ENCODE results near the gene DEGS1.

The DEGS1 gene

DNA sequence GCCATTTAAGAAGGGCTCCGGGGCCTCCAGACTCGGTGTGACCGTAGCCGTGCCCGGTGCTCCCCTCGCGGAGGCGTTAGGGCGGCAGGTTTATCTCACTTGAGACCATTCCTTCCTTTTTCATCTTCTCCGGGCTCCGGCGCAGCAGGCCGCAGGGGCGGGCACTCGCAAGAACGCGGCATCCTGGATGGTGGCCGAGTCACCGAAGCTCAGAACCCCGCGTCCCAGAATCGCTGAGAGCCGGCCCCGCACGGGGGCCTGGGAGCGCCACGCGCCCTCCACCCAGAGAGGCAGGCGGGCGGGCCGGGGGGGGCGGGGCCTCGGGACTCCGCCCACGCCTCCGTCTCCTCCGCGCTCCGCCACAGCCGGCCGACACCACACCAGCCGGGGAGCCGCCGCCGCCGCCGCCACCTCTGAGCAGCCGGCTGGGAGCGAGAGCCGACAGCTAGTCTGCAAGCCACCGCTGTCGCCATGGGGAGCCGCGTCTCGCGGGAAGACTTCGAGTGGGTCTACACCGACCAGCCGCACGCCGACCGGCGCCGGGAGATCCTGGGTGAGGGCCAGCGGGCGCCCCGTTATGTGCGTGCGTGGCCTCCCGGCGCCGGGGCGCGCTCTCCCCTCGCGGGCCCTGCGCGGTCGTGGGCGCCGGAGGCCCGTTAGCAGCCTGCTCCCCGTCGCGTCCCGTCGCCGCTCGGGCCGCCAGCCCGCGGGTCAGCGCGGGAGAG, at the start of gene DEGS1:
DEGS1 (plus strand) TSS at position 375 of the 725 bp plus-strand sequence; CDS start at position 472, 97 bp downstream.
- DNase-seq, result peak; percentile 86

- no peak for DNase-seq
Measured at GRCh38 chr1:224133741-224134299, 49.2 kb upstream of the DEGS1 start.

GRCh38 chr1:224137518-224137917, 45.5 kb upstream of the DEGS1 start:
- no peak for DNase-seq

DNA sequence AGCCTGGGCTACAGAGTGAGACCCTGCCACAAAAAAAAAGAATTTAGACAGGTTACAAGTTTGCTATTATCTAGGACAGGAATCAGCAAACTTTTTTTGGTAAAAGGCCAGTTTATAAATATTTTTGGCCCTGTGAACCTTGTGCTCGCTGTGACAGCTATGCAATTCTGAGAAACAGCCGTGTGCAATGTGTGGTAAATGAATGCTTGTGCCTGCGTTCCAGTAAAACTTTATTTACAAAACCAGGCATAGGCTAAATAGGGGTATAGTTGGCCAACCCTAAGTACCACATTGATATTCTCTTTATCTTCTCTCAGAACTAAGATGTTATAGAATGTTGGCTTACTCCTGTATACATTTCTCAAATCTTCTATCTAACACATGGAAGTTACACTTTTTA, 44.8 kb upstream of the DEGS1 start:
- no peak for DNase-seq

GRCh38 chr1:224141693-224142092, 41.3 kb upstream of the DEGS1 start:
- no peak for DNase-seq

GRCh38 chr1:224149709-224150108, 33.3 kb upstream of the DEGS1 start:
- DNase-seq, result no peak

GRCh38 chr1:224151117-224151516, 31.9 kb upstream of the DEGS1 start:
- DNase-seq, result no peak

DNA sequence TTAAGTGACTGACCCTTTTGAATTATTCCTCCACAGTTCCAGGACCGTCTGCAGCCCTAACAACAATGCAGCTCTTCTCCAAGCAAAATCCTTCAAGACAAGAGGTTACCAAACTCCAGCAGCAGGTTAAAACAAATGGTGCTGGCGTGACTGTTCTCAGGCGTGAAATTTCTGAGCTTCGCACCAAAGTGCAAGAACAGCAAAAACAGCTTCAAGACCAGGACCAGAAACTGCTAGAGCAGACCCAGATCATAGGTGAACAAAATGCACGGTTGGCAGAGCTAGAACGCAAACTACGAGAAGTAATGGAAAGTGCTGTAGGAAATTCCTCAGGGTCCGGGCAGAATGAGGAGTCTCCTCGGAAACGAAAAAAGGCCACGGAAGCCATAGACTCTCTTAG, 25.7 kb upstream of the DEGS1 start:
- DNase-seq, result no peak

DNA sequence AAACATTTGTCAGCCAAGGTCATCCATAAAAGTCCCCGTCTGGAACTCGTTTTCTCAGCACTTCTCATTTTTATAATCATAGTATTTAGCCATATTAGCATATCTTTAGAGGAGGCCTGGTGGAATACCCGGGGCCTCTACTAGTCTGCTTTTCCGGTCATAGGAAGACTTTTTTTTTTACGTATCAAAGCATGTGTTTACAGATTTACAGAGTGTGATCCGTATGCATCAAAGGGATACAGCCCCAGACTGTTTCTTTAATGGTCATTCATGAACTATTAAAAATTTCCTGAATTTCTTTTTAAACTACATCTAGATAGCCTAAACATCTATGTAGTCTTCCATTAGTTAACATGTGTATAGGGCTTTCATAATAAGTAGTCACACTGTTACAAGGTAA, 23.5 kb upstream of the DEGS1 start:
- no peak for DNase-seq

GRCh38 chr1:224160171-224160682, 22.8 kb upstream of the DEGS1 start:
- no peak for DNase-seq

DNA sequence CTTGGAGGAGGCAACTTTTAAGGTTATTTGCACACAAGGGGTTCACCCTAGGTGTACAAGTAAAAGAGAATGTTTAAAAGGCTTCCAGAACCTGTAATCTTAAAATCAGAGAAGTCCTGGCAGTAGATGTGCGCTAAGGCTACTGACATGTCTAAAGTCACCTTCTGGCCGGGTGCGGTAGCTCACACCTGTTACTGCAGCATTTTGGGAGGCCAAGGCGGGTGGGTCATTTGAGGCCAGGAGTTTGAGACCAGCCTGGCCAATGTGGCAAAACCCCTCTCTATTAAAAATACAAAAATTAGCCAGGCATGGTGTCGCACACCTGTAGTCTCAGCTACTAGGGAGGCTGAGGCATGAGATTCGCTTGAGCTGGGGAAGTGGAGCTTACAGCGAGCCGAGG, 20.3 kb upstream of the DEGS1 start:
- DNase-seq, result no peak

GRCh38 chr1:224163311-224163710, 19.7 kb upstream of the DEGS1 start:
- no peak for DNase-seq

GRCh38 chr1:224168859-224169380, 14.1 kb upstream of the DEGS1 start:
- DNase-seq, result no peak

- DNase-seq, result no peak
Measured at GRCh38 chr1:224169718-224170270, 13.2 kb upstream of the DEGS1 start.

DNA sequence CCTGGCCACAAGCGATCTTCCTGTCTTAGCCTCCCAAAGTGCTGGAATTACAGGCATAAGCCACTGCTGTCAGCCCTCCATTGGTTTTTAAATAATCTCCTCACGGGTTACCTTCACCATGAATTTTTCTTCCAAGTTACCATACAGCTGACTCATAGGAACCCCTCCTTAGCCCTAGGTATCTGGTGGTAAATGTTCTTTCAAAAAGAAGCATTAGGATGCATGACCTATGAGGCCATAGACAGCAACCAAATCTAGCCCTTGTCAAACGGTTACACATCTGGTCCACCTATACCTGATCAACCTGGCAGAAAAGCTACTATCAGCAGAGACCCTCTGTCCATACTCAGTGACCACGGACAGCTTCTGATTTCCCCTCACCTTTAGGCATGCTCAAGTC, 12.7 kb upstream of the DEGS1 start:
- DNase-seq, result no peak

- no peak for DNase-seq
Measured at GRCh38 chr1:224170748-224171478, 12.1 kb upstream of the DEGS1 start.

- DNase-seq, result no peak
Measured at GRCh38 chr1:224172229-224172628, 10.8 kb upstream of the DEGS1 start.

DNA sequence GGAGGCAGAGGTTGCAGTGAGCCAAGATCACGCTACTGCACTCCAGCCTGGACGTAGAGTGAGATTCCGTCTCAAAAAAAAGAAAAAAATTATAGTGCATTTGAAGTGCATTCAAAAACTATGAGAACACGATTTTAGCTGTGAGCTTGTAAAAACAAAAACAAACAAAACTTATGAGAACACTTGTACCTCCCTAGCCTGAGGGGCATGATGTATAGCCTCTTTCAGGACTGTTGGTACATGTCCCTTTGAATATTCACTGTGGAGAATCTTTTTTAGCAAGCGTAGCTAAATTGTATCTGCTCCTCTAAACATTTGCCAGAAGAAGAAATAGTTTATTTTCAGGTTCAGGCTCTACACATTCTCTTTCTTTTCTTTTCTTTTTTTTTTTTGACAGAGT, 9.5 kb upstream of the DEGS1 start:
- no peak for DNase-seq

DNA sequence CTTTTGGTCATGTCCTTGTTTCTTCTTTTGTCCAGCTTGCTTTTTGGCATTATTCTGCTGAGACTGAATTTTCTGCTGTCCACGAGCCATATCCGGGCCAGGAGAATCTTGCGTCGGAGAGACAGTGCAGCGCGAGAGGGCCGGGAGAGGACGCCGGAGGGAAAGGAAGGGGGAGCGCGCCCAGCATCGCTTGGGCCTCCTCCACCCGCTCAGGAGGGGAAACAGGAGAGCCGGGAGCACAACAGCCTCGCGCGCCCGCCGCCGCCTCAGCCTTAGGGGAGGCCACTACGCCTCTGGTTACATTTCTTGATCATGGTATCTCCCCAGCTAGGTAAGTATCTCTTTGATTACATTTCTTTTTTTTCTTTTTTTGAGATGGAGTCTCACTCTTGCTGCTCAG, 7.4 kb upstream of the DEGS1 start:
- no peak for DNase-seq

DNA sequence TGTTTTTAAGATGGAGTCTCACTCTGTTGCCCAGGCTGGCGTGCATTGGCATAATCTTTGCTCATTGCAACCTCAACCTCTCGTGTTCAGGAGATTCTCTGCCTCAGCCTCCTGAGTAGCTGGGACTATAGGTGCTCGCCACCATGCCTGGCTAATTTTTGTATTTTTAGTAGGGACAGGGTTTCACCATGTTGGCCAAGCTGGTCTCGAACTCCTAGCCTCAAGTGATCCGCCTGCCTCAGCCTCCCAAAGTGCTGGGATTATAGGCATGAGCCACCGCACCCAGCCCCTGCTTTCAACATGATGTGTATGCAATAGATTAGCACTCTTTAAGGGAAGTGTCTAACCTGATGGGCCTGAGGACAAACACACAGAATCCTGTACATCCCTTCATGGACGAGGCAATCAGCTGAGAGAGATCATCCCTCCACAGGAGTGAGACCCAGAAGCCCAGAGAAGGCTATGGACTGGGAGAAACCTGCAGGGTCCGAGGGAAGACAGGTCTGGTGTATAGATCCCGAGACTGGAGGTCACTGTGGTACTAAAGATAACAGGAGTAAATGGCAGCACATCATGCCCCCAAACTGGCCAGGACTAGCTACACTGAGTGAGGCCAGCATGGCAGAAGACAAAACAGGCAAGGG, 5.6 kb upstream of the DEGS1 start:
- no peak for DNase-seq

GRCh38 chr1:224178894-224179293, 4.1 kb upstream of the DEGS1 start:
- DNase-seq, result no peak

GRCh38 chr1:224180783-224181452, 2.1 kb upstream of the DEGS1 start:
- no peak for DNase-seq

All from NCI-H1048 (cell line).